Stimulated activated CD8-positive, alpha-beta memory T cell treated with anti-CD3 and anti-CD28 coated beads, Interleukin-4, amount 100 ng/mL, for 1 hour (primary cell): Measurements from ENCODE around the gene ANK3.

Experiments used
- DNase-seq, 2 donors: peaks; one replicate each; pipeline ENCODE4 v3.0.0-alpha.2; 2020; ENCODE audit warnings: low read depth in 2 of 2, low spot score in 1 of 2

The ANK3 gene

DNA sequence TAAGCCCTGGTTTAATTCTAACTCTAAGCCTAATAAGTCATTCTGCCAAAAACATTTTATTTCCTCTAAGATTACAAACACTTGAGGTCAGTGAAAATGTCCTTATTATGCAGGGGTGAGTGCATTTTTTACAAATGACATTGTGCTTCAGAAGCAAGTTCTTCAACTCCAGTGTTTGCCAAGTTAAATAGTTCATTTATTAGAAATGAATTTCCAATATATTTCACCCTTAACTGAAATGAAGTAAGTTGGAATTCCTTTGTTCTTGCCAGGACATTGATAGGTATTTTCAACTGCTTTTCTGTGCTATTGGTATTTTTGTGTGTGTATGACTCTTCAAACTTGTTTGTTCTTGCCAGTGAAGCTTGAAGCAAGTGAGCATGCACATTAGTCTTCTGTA is 393.8 kb downstream of the ANK3 start:
- DNase-seq: no peak

DNA sequence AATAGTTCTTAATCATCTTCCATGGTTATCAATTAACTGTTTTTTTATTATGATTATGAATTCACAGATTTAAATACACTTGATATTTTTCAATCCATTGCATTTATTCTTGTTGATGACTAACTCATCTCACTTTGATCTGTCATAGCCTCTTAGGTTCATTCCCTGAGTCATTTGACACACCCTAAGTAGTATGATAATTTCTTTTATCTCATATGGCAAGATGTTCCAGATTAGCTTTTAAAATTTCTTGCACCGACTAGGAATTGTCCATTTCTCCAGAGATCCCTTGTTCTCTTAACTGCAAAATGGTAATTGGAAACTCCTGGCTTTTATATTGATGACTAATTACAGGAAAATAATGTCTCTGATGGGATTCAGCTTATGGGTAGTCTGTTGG is 395.7 kb downstream of the ANK3 start:
- no peak for DNase-seq

DNA sequence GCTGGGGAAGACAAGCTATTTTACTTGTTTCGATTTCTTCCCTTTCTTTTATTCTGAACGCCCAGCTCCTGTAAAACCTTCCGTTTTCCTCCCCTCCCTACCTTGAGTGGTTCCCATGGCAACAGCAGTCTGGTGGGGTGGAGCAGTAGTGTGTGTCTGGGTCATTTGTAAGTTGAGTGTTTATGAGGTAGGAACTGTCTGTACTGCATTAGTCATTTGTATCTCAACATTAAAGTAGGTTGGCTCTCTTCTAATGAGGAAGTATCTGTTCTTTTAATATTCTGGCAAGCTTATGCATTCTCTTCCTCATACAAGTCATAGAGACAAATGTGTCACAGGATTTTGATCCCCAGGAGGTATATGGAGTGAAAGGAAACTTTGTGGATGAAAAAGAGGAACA is 398.0 kb downstream of the ANK3 start:
- no peak for DNase-seq

DNA sequence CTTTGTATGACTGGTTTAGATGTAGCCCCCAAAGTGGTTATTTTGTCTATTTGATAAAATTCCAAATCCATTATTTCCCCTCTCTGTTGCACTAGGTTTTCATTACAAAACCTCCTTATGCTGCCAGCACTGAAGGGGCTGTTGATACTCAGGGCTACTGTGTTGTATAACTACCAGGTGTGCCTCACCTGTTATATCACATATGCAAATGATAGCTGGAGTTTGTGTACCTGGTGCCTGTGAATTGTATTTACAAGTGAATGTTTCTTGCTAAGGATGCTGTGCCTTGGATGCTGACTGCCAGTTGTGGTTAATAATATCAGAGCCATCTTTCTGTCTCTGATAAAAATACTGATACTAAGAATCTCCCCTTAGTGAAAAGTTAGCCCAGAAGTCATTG is 398.6 kb downstream of the ANK3 start:
- DNase-seq: no peak

DNA sequence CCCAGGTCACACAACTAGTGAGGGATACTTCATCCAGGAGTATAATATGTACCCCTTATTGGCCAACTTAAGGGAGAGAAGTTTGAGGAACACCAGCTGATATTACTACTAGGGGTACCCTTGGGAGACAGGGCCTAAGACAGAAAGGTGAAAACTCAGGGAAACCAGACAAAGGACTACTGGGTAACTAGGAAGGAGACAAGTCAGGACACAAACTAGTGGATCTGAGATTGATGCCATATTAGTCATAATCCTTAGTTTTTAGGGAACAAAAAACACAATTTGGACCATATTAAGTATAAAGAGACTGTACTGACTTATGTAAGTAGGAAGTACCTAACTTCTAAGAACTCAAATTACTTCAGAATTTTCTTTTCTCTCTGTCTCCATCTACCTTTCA is 404.0 kb downstream of the ANK3 start:
- DNase-seq: no peak

DNA sequence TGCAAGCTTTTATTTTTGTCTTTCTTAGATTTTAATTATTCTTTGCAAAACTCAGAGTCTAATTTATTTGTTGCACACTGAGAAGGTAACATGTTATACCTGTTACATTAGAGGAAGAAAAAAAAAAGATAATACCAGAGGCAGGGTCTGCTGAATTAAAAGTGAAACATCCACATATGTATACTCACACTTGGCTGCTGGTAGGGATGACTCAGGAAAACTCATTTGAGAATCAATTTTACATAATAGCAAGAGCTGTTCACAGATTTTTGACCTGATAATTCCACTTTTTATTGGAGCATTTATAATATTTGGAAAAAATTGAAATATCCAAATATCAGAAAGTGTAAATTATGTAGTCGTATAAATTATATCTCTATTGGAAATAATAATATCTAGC is 405.3 kb downstream of the ANK3 start:
- no peak for DNase-seq

DNA sequence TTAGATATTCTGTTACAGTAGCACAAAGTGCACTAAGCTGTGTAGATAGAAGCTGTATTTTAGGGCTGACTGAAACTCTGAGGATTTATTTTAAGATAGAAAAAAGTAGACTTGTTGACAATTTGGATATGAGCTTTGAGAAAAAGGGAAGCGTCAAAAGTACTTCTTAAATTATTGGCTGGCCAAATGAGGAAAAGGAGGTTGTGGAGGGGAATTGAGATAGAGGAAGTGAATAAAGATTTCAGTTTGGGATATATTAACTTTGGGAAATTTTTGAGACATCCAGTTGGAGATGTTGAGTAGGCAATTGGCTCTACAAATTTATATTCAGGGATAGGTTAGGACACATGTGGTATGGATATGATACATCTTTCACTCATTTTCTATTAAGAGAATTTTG is 409.3 kb downstream of the ANK3 start:
- no peak for DNase-seq

DNA sequence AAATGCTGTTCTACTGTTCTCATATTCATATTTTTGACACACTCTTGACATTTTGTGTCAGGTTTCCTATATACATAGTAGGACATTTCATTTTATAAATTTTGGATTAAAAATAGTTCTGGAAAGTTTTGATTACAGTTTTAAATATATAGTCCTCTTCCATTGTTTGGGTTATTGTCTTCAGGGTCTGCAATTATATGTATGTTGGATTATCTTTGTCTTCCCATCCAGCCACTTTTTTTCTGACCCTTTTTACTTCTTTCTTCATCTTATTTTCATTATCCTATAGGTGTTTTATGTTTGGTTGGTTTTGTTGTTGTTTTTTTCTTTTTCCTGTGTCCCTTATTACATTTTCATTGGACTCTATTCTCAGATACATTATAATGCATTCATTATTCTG is 412.2 kb downstream of the ANK3 start:
- DNase-seq: no peak

DNA sequence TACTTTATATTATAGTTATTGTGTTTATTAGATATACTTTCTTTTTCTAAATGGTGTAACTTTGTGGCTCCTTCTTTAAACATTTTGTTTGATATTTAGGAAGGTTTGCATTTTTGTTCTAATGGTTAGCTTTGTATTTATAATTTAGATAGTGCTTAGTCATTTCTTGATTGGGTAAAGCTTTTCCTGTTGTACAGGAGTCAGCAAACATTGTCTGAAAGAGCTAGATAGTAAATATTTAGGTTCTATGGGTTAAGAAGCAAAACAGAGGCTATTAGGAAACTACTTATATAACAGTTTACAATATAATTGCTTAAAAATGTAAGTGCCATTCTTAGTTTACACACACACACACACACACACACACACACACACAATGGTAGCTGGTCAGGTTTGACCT is 412.8 kb downstream of the ANK3 start:
- no peak for DNase-seq
